Stimulated activated CD8-positive, alpha-beta memory T cell treated with anti-CD3 and anti-CD28 coated beads, Interleukin-15, amount 100 ng/mL, for 48 hours (primary cell): ENCODE data around the gene CACHD1.

Experiments
- DNase-seq, 2 donors: peaks; one replicate each; pipeline ENCODE4 v3.0.0-alpha.2; 2020; ENCODE audit warnings: low read depth in 2 of 2

The CACHD1 gene

GRCh38 chr1:64473367-64473766 is 3.4 kb downstream of the CACHD1 start:
- no peak for DNase-seq

GRCh38 chr1:64474133-64474532 is 4.2 kb downstream of the CACHD1 start:
- DNase-seq, result no peak

GRCh38 chr1:64474665-64475439 is 4.9 kb downstream of the CACHD1 start:
- no peak for DNase-seq

GRCh38 chr1:64476251-64476952 is 6.5 kb downstream of the CACHD1 start:
- DNase-seq, result no peak

GRCh38 chr1:64478594-64479470 is 8.9 kb downstream of the CACHD1 start:
- DNase-seq, result no peak

- no peak for DNase-seq
Observed at GRCh38 chr1:64479874-64480273, 9.9 kb downstream of the CACHD1 start.

GRCh38 chr1:64480999-64481772 is 11.3 kb downstream of the CACHD1 start:
- DNase-seq, result no peak

GRCh38 chr1:64482128-64482527 is 12.2 kb downstream of the CACHD1 start:
- DNase-seq, result no peak

- DNase-seq, result no peak
Observed at GRCh38 chr1:64482720-64483119, 12.8 kb downstream of the CACHD1 start.

GRCh38 chr1:64483731-64484414 is 13.9 kb downstream of the CACHD1 start:
- no peak for DNase-seq

GRCh38 chr1:64484651-64485050 is 14.7 kb downstream of the CACHD1 start:
- DNase-seq, result no peak

GRCh38 chr1:64486193-64486592 is 16.3 kb downstream of the CACHD1 start:
- no peak for DNase-seq

- no peak for DNase-seq
Observed at GRCh38 chr1:64487061-64487460, 17.1 kb downstream of the CACHD1 start.

- DNase-seq, result no peak
Observed at GRCh38 chr1:64488862-64489261, 18.9 kb downstream of the CACHD1 start.

GRCh38 chr1:64489707-64490106 is 19.8 kb downstream of the CACHD1 start:
- no peak for DNase-seq

GRCh38 chr1:64490213-64490818 is 20.4 kb downstream of the CACHD1 start:
- no peak for DNase-seq

GRCh38 chr1:64492424-64492823 is 22.5 kb downstream of the CACHD1 start:
- no peak for DNase-seq

GRCh38 chr1:64493831-64494230 is 23.9 kb downstream of the CACHD1 start:
- no peak for DNase-seq

- no peak for DNase-seq
Observed at GRCh38 chr1:64494659-64495058, 24.7 kb downstream of the CACHD1 start.

- no peak for DNase-seq
Observed at GRCh38 chr1:64495878-64496277, 25.9 kb downstream of the CACHD1 start.

- no peak for DNase-seq
Observed at GRCh38 chr1:64496606-64497005, 26.7 kb downstream of the CACHD1 start.
